NCI-H1436 (cell line): Measurements from ENCODE around the gene CTDNEP1.

ENCODE experiments used
- DNase-seq: peaks from one replicate; lab custom pipeline; 2025; lab: John Stamatoyannopoulos, UW

The CTDNEP1 gene

GRCh38 chr17:7279448-7279847, 27.9 kb upstream of the CTDNEP1 start:
- DNase-seq = no peak

GRCh38 chr17:7266784-7267183, 15.2 kb upstream of the CTDNEP1 start:
- no peak for DNase-seq

- no peak for DNase-seq
Observed at GRCh38 chr17:7263801-7264078, 12.2 kb upstream of the CTDNEP1 start.

- DNase-seq = no peak
Observed at GRCh38 chr17:7262935-7263800, 11.6 kb upstream of the CTDNEP1 start.

- no peak for DNase-seq
Observed at GRCh38 chr17:7262192-7262934, 10.8 kb upstream of the CTDNEP1 start, which contains the start of gene CLDN7. TSS of gene CLDN7 (minus strand) at chr17:7262478. CDS start at chr17:7262043, 435 bp downstream.

- DNase-seq = no peak
Observed at GRCh38 chr17:7261379-7262191, 10.1 kb upstream of the CTDNEP1 start.

- DNase-seq = no peak
Observed at GRCh38 chr17:7260651-7261378, 9.3 kb upstream of the CTDNEP1 start.

GRCh38 chr17:7260151-7260550, 8.6 kb upstream of the CTDNEP1 start:
- no peak for DNase-seq

- DNase-seq = no peak
Observed at GRCh38 chr17:7259555-7259889, 8.0 kb upstream of the CTDNEP1 start.

- no peak for DNase-seq
Observed at GRCh38 chr17:7258731-7259554, 7.4 kb upstream of the CTDNEP1 start.

- no peak for DNase-seq
Observed at GRCh38 chr17:7256766-7257456, 5.4 kb upstream of the CTDNEP1 start.

GRCh38 chr17:7254511-7254910, 3.0 kb upstream of the CTDNEP1 start:
- no peak for DNase-seq

- DNase-seq = no peak
Observed at GRCh38 chr17:7253082-7253481, 1.5 kb upstream of the CTDNEP1 start.

GRCh38 chr17:7252176-7253043, 876 bp upstream of the CTDNEP1 start, which contains the start of gene ELP5:
TSS of gene ELP5 (plus strand) at chr17:7252215. CDS start at chr17:7252551, 336 bp downstream.
- peak; percentile 90 for DNase-seq

GRCh38 chr17:7250695-7251627, 573 bp downstream of the CTDNEP1 start:
- DNase-seq = no peak

GRCh38 chr17:7249830-7250229, 1.7 kb downstream of the CTDNEP1 start:
- no peak for DNase-seq

- no peak for DNase-seq
Observed at GRCh38 chr17:7249214-7249613, 2.3 kb downstream of the CTDNEP1 start.

GRCh38 chr17:7248796-7249195, 2.7 kb downstream of the CTDNEP1 start:
- DNase-seq = no peak
